ENCODE data around the gene ADGRD1.

Gene ADGRD1

GRCh38 chr12:131018808-131019397, 65.2 kb downstream of the ADGRD1 start:
- FAIRE-seq (no peak), DNase-seq (ENCODE audit: insufficient read length, low spot score) (no peak)
- no peak for TF ChIP-seq CTCF (IDR thresholded peaks at IDR 0.05; ENCODE audit: insufficient read depth, missing control alignments)

- DNase-seq (ENCODE audit: insufficient read length, low spot score) (no peak), FAIRE-seq (no peak)
- TF ChIP-seq CTCF (IDR thresholded peaks at IDR 0.05; ENCODE audit: insufficient read depth, missing control alignments), result no peak
Observed at GRCh38 chr12:131020326-131021153, 66.8 kb downstream of the ADGRD1 start.

- no peak for TF ChIP-seq CTCF (IDR thresholded peaks at IDR 0.05; ENCODE audit: insufficient read depth, missing control alignments)
- FAIRE-seq (no peak), DNase-seq (ENCODE audit: insufficient read length, low spot score) (no peak)
Observed at GRCh38 chr12:131021154-131021541, 67.4 kb downstream of the ADGRD1 start.

GRCh38 chr12:131024026-131024425, 70.3 kb downstream of the ADGRD1 start:
- DNase-seq (ENCODE audit: insufficient read length, low spot score) (no peak), FAIRE-seq (no peak)
- no peak for TF ChIP-seq CTCF (IDR thresholded peaks at IDR 0.05; ENCODE audit: insufficient read depth, missing control alignments)

- FAIRE-seq (no peak), DNase-seq (ENCODE audit: insufficient read length, low spot score) (no peak)
- TF ChIP-seq CTCF (IDR thresholded peaks at IDR 0.05; ENCODE audit: insufficient read depth, missing control alignments), result no peak
Observed at GRCh38 chr12:131024721-131025120, 71.0 kb downstream of the ADGRD1 start.

GRCh38 chr12:131025234-131025633, 71.5 kb downstream of the ADGRD1 start:
- DNase-seq (ENCODE audit: insufficient read length, low spot score) (no peak), FAIRE-seq (no peak)
- no peak for TF ChIP-seq CTCF (IDR thresholded peaks at IDR 0.05; ENCODE audit: insufficient read depth, missing control alignments)

Measured in D721Med (cell line).